GM12891 (cell line): ENCODE measurements around the gene CLCNKA.

Experiments used
- POLR2A ChIP-seq: IDR thresholded peaks from 2 replicates; pipeline ENCODE4 v1.6.1; 2011; ENCODE audit warnings: low read depth, low read length, control low read depth
- POLR2AphosphoS5 ChIP-seq: IDR thresholded peaks from 2 replicates; pipeline ENCODE4 v1.6.1; 2011; ENCODE audit warnings: low read depth, low read length, control low read depth

DNA sequence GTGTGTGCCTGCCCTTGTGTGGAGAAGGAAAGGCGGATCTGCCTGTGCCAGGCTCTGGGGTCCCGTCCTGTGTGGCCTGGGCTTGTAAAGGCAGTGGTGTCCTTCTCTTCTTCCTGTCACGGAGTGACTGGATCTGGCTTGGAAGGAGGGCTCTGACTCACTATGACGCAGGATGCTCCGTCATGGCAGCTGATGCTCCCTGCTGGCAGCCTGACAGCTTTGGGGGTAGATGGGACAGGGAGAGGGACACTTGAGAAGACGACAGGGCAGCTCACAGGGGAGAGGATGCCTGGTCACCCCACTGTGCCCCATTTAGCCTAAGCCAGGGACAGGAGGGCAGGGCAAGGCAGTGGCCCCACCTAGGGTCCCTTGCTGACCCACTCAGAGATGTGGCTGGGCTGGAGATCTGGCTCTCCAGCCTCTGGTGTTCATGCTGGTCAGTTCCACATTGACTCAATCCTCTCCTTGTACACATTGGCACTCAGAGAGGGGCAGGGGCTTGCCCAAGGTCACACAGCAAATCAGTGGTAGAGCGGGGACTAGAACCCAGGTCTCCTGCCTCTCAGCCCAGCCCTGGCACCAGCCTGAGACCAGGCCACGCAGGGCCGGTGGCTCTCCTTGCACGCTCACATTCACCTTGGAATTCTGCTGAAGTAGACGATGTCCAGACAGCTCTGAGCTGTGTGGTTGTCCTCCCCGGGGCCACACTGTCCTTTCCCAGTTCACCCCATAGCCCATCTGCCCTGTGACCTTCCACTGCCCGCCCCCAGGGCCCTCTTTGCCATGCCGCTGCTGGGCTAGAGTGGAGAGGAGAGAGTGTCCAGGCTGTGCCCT is 54.4 kb downstream of the CLCNKA start:
- TF ChIP-seq POLR2AphosphoS5, result no peak
- no peak for TF ChIP-seq POLR2A
